Loucy (cell line): ENCODE data around the gene SCYL1.

Experiments used
- CTCF ChIP-seq: fragments of 200-600 bp; sonication (generic); conservative IDR thresholded peaks from 2 replicates; pipeline ENCODE4 v1.5.1; 2014; ENCODE audit warnings: mild to moderate bottlenecking, antibody characterized with exemption, low read length
- EZH2phosphoT487 ChIP-seq: fragments of 200-600 bp; IDR thresholded peaks from 2 replicates; pipeline ENCODE4 v1.6.1; 2018; ENCODE audit warnings: antibody characterized with exemption, mild to moderate bottlenecking, moderate library complexity, borderline replicate concordance

GRCh38 chr11:65545853-65546216 lies 21.0 kb downstream of the SCYL1 start:
- TF ChIP-seq CTCF = no peak
- no peak for TF ChIP-seq EZH2phosphoT487
